H1 (cell line): Measurements from ENCODE around the gene OSTN. TPM values are rescaled to one million over a fixed set of nuclear protein-coding genes. Genes with fewer than 3 reads are reported as not detected.
"Not testable (repeated sequence)": the region's sequence is repeated elsewhere in the genome, so short reads cannot be mapped to it uniquely, and the experiment has no call there.

ENCODE experiments used
- CTCF ChIA-PET: fragments of 300-600 bp; sonication (Branson Sonifier 250); formaldehyde crosslinking; loops from one replicate; lab custom pipeline; 2021; ENCODE audit not compliant: partially characterized antibody; lab: Charles Lee
- POLR2A ChIA-PET: fragments of 300-600 bp; sonication (Branson Sonifier 250); formaldehyde crosslinking; loops from one replicate; lab custom pipeline; 2021; ENCODE audit warnings: inconsistent platforms; ENCODE audit not compliant: partially characterized antibody; lab: Charles Lee
- DNase-seq, 2 experiments: peaks; one replicate each; pipeline versions ENCODE4 v3.0.0 to v3.0.0-alpha.2; 2010 to 2022; ENCODE audit warnings: low spot score in 2 of 2, low read depth in 1 of 2, mixed read lengths in 1 of 2
- FAIRE-seq: peaks from 2 replicates; lab custom pipeline; 2011; peaks lifted over from hg19 to GRCh38; lab: Jason Lieb, UNC
- H2AFZ ChIP-seq: 2 replicates; pipeline ENCODE4 v1.8.1; 2012; ENCODE audit warnings: low read length, inconsistent platforms
- H2AK5ac ChIP-seq: 2 replicates; pipeline ENCODE4 v1.6.1; 2013; ENCODE audit warnings: low read depth, low read length
- H2BK120ac ChIP-seq: replicated peaks from 2 replicates; pipeline ENCODE3; 2013; ENCODE audit warnings: low read depth, low read length, inconsistent platforms
- H2BK12ac ChIP-seq: 2 replicates; pipeline ENCODE4 v1.6.1; 2013; ENCODE audit warnings: low read depth, low read length
- H2BK15ac ChIP-seq: 2 replicates; pipeline ENCODE4 v1.6.1; 2013; ENCODE audit warnings: low read length
- H2BK20ac ChIP-seq: 2 replicates; pipeline ENCODE4 v1.6.1; 2013; ENCODE audit warnings: low read length
- H2BK5ac ChIP-seq: 2 replicates; pipeline ENCODE4 v1.6.1; 2013; ENCODE audit warnings: low read depth, low read length
- H3K14ac ChIP-seq: 2 replicates; pipeline ENCODE4 v1.6.1; 2013; ENCODE audit warnings: inconsistent platforms; ENCODE audit not compliant: insufficient read length
- H3K18ac ChIP-seq: 2 replicates; pipeline ENCODE4 v1.6.1; 2013; ENCODE audit warnings: low read length; ENCODE audit errors: extremely low read depth
- H3K23ac ChIP-seq: 2 replicates; pipeline ENCODE4 v1.6.1; 2013; ENCODE audit warnings: inconsistent platforms; ENCODE audit not compliant: insufficient read length
- H3K23me2 ChIP-seq: 2 replicates; pipeline ENCODE4 v1.6.1; 2013; ENCODE audit warnings: low read depth, low read length
- H3K27ac ChIP-seq: 2 replicates; pipeline ENCODE4 v1.6.1; 2011; ENCODE audit warnings: low read depth, low read length, inconsistent platforms
- H3K27me3 ChIP-seq, 4 experiments: replicated peaks in 1 of 4; 1 replicate in 1 of 4; 2 replicates in 3 of 4; pipeline versions ENCODE4 v1.6.1 to v1.8.1; 2011 to 2013; ENCODE audit warnings: low read length in 3 of 4, mild to moderate bottlenecking in 3 of 4, inconsistent platforms in 2 of 4, mixed read lengths in 2 of 4, moderate library complexity in 1 of 4; ENCODE audit not compliant: control insufficient read depth in 3 of 4, insufficient read depth in 3 of 4; ENCODE audit errors: extremely low read depth in 1 of 4
- H3K36me3 ChIP-seq, 4 experiments: 2 replicates each; pipeline versions ENCODE4 v1.6.1 to v1.8.1; 2011 to 2013; ENCODE audit warnings: mild to moderate bottlenecking in 4 of 4, low read length in 3 of 4, moderate library complexity in 2 of 4, control low read depth in 1 of 4, inconsistent platforms in 1 of 4; ENCODE audit not compliant: insufficient read depth in 4 of 4, control insufficient read depth in 2 of 4
- H3K4ac ChIP-seq: replicated peaks from 2 replicates; pipeline ENCODE3; 2013; ENCODE audit warnings: low read length, low read depth, mixed read lengths, inconsistent platforms; ENCODE audit not compliant: insufficient read length
- H3K4me1 ChIP-seq, 4 experiments: replicated peaks in 1 of 4; 1 replicate in 1 of 4; 2 replicates in 3 of 4; pipeline versions ENCODE4 v1.6.1 to v1.8.1; 2011 to 2013; ENCODE audit warnings: low read length in 3 of 4, inconsistent platforms in 2 of 4, mixed read lengths in 1 of 4; ENCODE audit not compliant: insufficient read depth in 4 of 4, control insufficient read depth in 3 of 4
- H3K4me2 ChIP-seq, 2 experiments: 2 replicates each; pipeline versions ENCODE4 v1.6.1 to v1.8.1; 2011 to 2013; ENCODE audit warnings: low read depth in 2 of 2, low read length in 2 of 2, control low read depth in 1 of 2, inconsistent platforms in 1 of 2, mild to moderate bottlenecking in 1 of 2; ENCODE audit not compliant: insufficient read depth in 1 of 2
- H3K4me3 ChIP-seq, 4 experiments: fragments of 200-600, 300-600 bp in 1 of 4; sonication (generic), shearing (Covaris generic), sonication (Bioruptor Twin) in 1 of 4; 2 replicates each; pipeline versions ENCODE4 v1.5.1 to v1.8.1; 2011 to 2016; ENCODE audit warnings: low read length in 4 of 4, low read depth in 3 of 4, control low read depth in 2 of 4, inconsistent platforms in 2 of 4, mild to moderate bottlenecking in 2 of 4, mixed read lengths in 1 of 4, moderate library complexity in 1 of 4; ENCODE audit not compliant: insufficient read depth in 2 of 4; ENCODE audit errors: extremely low read depth in 1 of 4
- H3K56ac ChIP-seq: replicated peaks from 2 replicates; pipeline ENCODE3; 2013; ENCODE audit warnings: low read depth, mild to moderate bottlenecking, mixed read lengths, low read length, inconsistent platforms; ENCODE audit not compliant: insufficient read length
- H3K79me1 ChIP-seq: 2 replicates; pipeline ENCODE4 v1.6.1; 2013; ENCODE audit warnings: low read depth, low read length, control low read depth
- H3K79me2 ChIP-seq, 2 experiments: 2 replicates each; pipeline versions ENCODE4 v1.6.1 to v1.8.1; 2012 to 2013; ENCODE audit warnings: low read length in 2 of 2, mild to moderate bottlenecking in 2 of 2, inconsistent platforms in 1 of 2; ENCODE audit not compliant: insufficient read depth in 2 of 2, control insufficient read depth in 1 of 2
- H3K9ac ChIP-seq, 4 experiments: replicated peaks in 1 of 4; 1 replicate in 1 of 4; 2 replicates in 3 of 4; pipeline versions ENCODE4 v1.6.1 to v1.8.1; 2011 to 2013; ENCODE audit warnings: low read depth in 3 of 4, low read length in 3 of 4, control low read depth in 2 of 4, mild to moderate bottlenecking in 2 of 4, moderate library complexity in 2 of 4, inconsistent platforms in 1 of 4; ENCODE audit errors: extremely low read depth in 1 of 4
- H3K9me3 ChIP-seq, 2 experiments: 2 replicates each; pipeline versions ENCODE4 v1.6.1 to v1.8.1; 2012 to 2013; ENCODE audit warnings: mild to moderate bottlenecking in 2 of 2, moderate library complexity in 2 of 2, control low read depth in 1 of 2, inconsistent platforms in 1 of 2, low read depth in 1 of 2, low read length in 1 of 2, mixed read lengths in 1 of 2; ENCODE audit not compliant: insufficient read depth in 2 of 2
- H4K20me1 ChIP-seq, 2 experiments: replicated peaks in 1 of 2; 2 replicates each; pipeline versions ENCODE3 to v1.8.1; 2011 to 2013; ENCODE audit warnings: inconsistent platforms in 2 of 2, low read length in 2 of 2, mild to moderate bottlenecking in 1 of 2; ENCODE audit not compliant: insufficient read depth in 2 of 2, control insufficient read depth in 1 of 2
- H4K5ac ChIP-seq: 2 replicates; pipeline ENCODE4 v1.6.1; 2013; ENCODE audit warnings: low read length, low read depth, mixed read lengths, inconsistent platforms; ENCODE audit not compliant: insufficient read length
- H4K8ac ChIP-seq: 2 replicates; pipeline ENCODE4 v1.8.0; 2013; ENCODE audit warnings: mild to moderate bottlenecking, moderate library complexity, low read length, inconsistent platforms; ENCODE audit not compliant: insufficient read depth; ENCODE audit errors: extremely low read depth
- H4K91ac ChIP-seq: replicated peaks from 2 replicates; pipeline ENCODE3; 2013; ENCODE audit warnings: low read length, mixed read lengths, inconsistent platforms; ENCODE audit not compliant: insufficient read length
- WGBS, 2 experiments: shearing (Covaris generic) in 1 of 2; methylation state at CpG; one replicate each; pipeline versions ENCODE4 v1.1.6 to v1.1.7; 2013 to 2015; ENCODE audit warnings: low lambda C conversion rate in 2 of 2, mixed read lengths in 2 of 2, inconsistent platforms in 1 of 2, low coverage in 1 of 2, missing lambda C conversion rate in 1 of 2; ENCODE audit not compliant: insufficient replicate concordance in 2 of 2, insufficient coverage in 1 of 2, insufficient read length in 1 of 2; ENCODE audit errors: extremely low coverage in 1 of 2, missing lambda C conversion rate in 1 of 2; 5-methylcytosine and 5-hydroxymethylcytosine counted together
- polyA plus RNA-seq, 7 experiments: library from polyadenylated mRNA; depleted of rRNA in 3 of 7; stranded (reverse) in 5 of 7; unstranded in 2 of 7; fragments of >200 nt in 5 of 7; fragments of 200-250 nt in 2 of 7; gene quantifications; 1 replicate in 5 of 7; 2 replicates in 1 of 7; 4 replicates in 1 of 7; pipeline versions ENCODE4 v1.2.1 to v1.2.3, GENCODE V29; 2011 to 2013; ENCODE audit warnings: missing spikeins in 2 of 7, mixed read lengths in 2 of 7
- total RNA-seq: library from RNA; stranded (reverse); fragmentation: NEBNext Ultra II Directional; extraction: Animal tissue kit (Norgen Biotek cat#: 25700); gene quantifications from 2 replicates; pipeline ENCODE4 v1.2.1, GENCODE V29; 2021

Gene OSTN
- total and polyA plus RNA-seq, 2 of the 8 experiments (the other 6 are each of a cell fraction or from before 2014, with no cell fraction given): not detected

GRCh38 chr3:191185382-191185781 lies 13.7 kb upstream of the OSTN start:
- H3K18ac ChIP-seq, POLR2A ChIA-PET, H3K4ac ChIP-seq: not testable (repeated sequence)

DNA sequence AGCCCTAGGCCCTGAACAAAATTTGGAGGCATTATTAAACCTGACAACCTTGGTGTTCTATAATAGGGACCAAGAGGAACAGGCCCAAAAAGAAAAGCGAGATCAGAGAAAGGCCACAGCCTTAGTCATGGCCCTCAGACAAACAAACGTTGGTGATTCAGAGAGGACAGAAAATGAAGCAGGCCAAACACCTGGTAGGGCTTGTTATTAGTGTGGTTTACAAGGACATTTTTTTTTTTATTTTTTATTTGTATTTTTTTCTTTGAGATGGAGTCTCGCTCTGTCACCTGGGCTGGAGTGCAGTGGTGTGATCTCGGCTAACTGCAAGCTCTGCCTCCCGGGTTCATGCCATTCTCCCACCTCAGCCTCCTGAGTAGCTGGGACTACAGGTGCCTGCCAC lies 10.8 kb upstream of the OSTN start:
- H3K23ac ChIP-seq, H3K27ac ChIP-seq, H4K8ac ChIP-seq, H3K9me3 ChIP-seq, H4K5ac ChIP-seq, H3K36me3 ChIP-seq, H3K4me2 ChIP-seq, H2BK120ac ChIP-seq, H3K9ac ChIP-seq, H3K14ac ChIP-seq, H3K56ac ChIP-seq, CTCF ChIA-PET, H2BK12ac ChIP-seq, H3K27me3 ChIP-seq, H3K4me1 ChIP-seq, H3K4me3 ChIP-seq, H3K79me1 ChIP-seq, H2BK15ac ChIP-seq, H3K23me2 ChIP-seq, H2BK20ac ChIP-seq, H3K4ac ChIP-seq, H2BK5ac ChIP-seq, H4K91ac ChIP-seq, H3K18ac ChIP-seq, H2AK5ac ChIP-seq, H4K20me1 ChIP-seq, POLR2A ChIA-PET, FAIRE-seq, H3K79me2 ChIP-seq, DNase-seq, H2AFZ ChIP-seq: not testable (repeated sequence)
- 93% methylated on average over 5 of the region's 5 CpGs; no CpG with 5 or more reads in 1 of the 2 experiments for WGBS, 2 experiments

More at GRCh38 chr3:191185382-191185781, 13.7 kb upstream of the OSTN start:
- H2BK15ac ChIP-seq, H2BK5ac ChIP-seq, H3K23me2 ChIP-seq, H3K27ac ChIP-seq, H2BK20ac ChIP-seq, H4K5ac ChIP-seq, DNase-seq, H3K4me3 ChIP-seq, H3K14ac ChIP-seq, H3K4me2 ChIP-seq, H3K36me3 ChIP-seq, H3K79me2 ChIP-seq, FAIRE-seq, H4K91ac ChIP-seq, H4K20me1 ChIP-seq, CTCF ChIA-PET, H4K8ac ChIP-seq, H3K56ac ChIP-seq, H2BK120ac ChIP-seq, H3K4me1 ChIP-seq, H2AK5ac ChIP-seq, H3K23ac ChIP-seq, H2AFZ ChIP-seq, H3K79me1 ChIP-seq, H3K27me3 ChIP-seq, H2BK12ac ChIP-seq, H3K9me3 ChIP-seq, H3K9ac ChIP-seq: not testable (repeated sequence)
- 89% methylated on average over 9 of the region's 9 CpGs; no CpG with 5 or more reads in 1 of the 2 experiments for WGBS, 2 experiments
